Kidney epithelial cell (primary cell): ENCODE measurements around the gene HTR3D. TPM values are rescaled to one million over a fixed set of nuclear protein-coding genes. Genes with fewer than 3 reads are reported as not detected.

Experiments
- DNase-seq: peaks from one replicate; pipeline ENCODE4 v3.0.0-alpha.2; 2010; ENCODE audit warnings: low read depth
- H3K27me3 ChIP-seq: 2 replicates; pipeline ENCODE4 v1.6.0; 2011; ENCODE audit warnings: low read length; ENCODE audit not compliant: control insufficient read depth, insufficient read depth
- H3K36me3 ChIP-seq: 2 replicates; pipeline ENCODE4 v1.5.1; 2011; ENCODE audit warnings: low read length; ENCODE audit not compliant: control insufficient read depth, insufficient read depth
- H3K4me3 ChIP-seq: 2 replicates; pipeline ENCODE4 v1.5.1; 2011; ENCODE audit warnings: low read depth, mild to moderate bottlenecking, control low read depth, low read length
- total RNA-seq: library from RNA; depleted of rRNA; stranded (reverse); fragments of >200 nt; gene quantifications from 2 replicates; pipeline ENCODE4 v1.2.3, GENCODE V29; 2015
- TF ChIP-seq, protein P1 (sequence below): IDR thresholded peaks from 2 replicates; pipeline ENCODE4 v1.5.1; 2011; ENCODE audit warnings: mild to moderate bottlenecking, moderate library complexity, low read length, control low read depth, inconsistent platforms; ENCODE audit not compliant: insufficient read depth, poor library complexity, severe bottlenecking

Gene HTR3D
- total RNA-seq, 1 donor from 2014 or later = not detected

DNA sequence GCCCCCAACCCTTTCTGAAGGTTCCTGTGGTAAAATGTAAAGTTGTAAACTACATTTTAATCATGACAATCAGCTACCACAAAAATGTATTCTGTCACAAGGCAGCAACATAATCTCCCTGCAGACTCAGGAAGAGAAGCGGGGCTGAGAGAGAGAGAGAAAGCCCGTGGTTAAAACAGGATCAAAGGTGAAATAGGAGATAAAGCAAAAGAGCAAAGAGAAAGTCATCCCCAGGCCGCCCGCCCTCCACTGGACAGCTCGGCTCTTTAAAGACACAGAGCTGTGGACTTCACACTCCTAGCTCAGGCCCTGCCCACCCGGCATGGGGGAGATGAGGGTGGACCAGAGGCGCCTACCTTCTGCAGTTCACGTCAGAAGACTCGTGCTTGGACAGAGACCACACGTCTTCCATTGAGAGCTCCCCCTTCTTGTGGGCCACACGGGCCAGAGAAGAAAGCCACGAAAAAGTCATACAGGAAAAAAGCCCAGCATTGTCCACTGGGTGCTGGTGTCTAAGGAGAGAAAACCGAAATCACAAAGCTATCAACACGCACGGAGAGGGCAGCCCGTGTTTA, 43.2 kb upstream of the HTR3D start:
- no peaks in the 10 kb centered on the region for H3K36me3 ChIP-seq
- no peaks in the 10 kb centered on the region for H3K27me3 ChIP-seq
- TF ChIP-seq, protein P1, sequence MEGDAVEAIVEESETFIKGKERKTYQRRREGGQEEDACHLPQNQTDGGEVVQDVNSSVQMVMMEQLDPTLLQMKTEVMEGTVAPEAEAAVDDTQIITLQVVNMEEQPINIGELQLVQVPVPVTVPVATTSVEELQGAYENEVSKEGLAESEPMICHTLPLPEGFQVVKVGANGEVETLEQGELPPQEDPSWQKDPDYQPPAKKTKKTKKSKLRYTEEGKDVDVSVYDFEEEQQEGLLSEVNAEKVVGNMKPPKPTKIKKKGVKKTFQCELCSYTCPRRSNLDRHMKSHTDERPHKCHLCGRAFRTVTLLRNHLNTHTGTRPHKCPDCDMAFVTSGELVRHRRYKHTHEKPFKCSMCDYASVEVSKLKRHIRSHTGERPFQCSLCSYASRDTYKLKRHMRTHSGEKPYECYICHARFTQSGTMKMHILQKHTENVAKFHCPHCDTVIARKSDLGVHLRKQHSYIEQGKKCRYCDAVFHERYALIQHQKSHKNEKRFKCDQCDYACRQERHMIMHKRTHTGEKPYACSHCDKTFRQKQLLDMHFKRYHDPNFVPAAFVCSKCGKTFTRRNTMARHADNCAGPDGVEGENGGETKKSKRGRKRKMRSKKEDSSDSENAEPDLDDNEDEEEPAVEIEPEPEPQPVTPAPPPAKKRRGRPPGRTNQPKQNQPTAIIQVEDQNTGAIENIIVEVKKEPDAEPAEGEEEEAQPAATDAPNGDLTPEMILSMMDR = no peak
- no peak overlapping the region for H3K4me3 ChIP-seq
- no peak for DNase-seq

DNA sequence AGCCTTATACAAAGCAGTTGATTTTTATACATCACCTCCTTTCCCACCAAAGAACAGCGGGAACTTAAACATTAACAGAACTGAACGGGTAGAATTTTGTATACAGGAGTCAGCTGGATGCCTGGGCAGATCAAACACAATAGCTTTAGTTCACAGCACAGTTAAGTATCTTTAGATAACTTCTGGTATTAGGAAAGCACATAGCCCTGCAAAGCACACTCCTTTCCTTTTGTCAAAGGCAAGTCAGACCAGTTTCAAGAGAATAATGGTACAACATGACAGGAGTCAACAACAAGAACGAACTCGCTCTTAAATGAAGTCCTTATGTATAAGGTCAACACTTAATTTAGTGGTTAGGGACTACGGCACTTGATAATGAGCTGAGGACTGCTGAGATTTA, 40.1 kb upstream of the HTR3D start:
- TF ChIP-seq, protein P1 = no peak
- DNase-seq = no peak
- no peaks in the 10 kb centered on the region for H3K36me3 ChIP-seq

DNA sequence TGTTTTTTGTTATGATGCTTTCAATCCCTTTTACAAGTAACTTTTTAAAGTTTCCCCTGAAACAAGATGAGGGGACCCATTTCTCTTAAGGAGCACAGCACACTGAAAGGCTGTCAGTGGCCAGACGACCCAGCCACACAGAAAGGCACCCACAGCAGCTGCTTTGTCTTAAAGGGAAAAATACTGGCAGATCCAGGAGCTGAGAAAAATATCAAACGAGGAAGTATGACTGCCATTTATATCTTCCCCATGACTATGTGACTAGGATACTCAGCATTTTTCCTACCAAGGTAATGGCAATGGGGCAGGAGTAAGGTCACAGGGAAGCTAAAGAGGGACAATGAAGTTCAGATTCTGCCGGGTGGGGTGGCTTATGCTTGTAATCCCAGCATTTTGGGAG, 29.8 kb upstream of the HTR3D start:
- H3K4me3 ChIP-seq = no peak overlapping the region
- H3K27me3 ChIP-seq = no peaks in the 10 kb centered on the region
- no peaks in the 10 kb centered on the region for H3K36me3 ChIP-seq
- TF ChIP-seq, protein P1 = no peak
- no peak for DNase-seq

More for the DNA sequence above, 40.1 kb upstream of the HTR3D start:
- Histone ChIP-seq H3K4me3 (no peak overlapping the region), H3K27me3 (no peaks in the 10 kb centered on the region)

DNA sequence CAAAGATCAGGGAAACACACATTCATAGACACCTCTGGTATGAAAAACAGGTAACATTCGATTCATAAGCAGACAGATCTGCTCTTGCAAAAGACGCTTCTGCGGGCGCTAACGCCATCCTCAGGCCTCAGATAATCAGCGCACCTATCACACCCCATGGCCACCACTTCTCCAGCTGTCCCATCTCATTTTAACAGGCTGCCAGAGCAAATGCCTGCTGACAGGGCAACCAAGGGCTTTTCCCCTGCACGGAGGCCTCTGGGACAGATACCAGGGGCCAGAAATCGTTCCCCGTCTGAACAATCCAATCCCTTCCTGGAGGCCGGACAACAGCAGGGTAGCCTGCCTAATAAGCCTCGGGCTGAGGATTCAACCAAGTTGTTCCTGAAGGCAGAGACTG, 29.1 kb upstream of the HTR3D start:
- TF ChIP-seq, protein P1 = no peak
- no peak for DNase-seq
- Histone ChIP-seq H3K4me3 (no peak overlapping the region), H3K27me3 (no peaks in the 10 kb centered on the region), H3K36me3 (no peaks in the 10 kb centered on the region)

DNA sequence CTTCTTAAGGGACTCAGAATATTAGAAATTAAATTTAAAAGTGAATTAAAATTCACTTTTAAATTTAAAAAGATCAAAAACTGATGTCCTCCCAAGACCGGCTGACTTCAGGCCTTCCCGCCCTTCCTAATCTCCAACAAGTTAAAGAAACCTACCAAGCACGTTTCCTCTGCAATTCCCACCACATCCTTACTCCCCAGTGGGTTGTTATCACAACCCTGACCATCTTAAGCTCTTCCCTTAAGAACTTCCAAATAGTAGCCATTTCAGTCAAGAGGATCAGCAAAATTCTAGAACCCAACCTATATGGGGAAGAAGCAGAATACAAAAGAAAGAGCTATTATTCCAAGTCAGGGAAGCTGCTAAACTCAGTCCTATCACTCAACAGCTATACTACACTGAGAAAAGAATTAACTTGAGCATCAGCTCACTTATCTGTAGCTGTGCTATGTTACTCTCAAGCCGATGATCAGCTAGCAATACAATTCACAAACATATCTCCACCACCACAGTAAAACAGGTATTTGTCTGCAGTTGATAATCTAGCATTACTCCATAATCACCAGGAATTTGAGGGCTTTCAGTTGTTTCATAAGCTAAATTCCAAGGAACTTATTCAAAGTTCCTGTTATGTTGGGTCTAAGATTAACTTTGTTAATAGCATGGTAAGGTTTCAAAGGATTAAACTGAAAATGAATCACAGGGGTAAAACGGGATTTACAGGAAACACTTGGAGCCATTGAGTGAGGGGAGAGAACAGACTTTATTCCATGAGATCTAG, 28.2 kb upstream of the HTR3D start:
- TF ChIP-seq, protein P1 = no peak
- peak; percentile 49 for DNase-seq

DNA sequence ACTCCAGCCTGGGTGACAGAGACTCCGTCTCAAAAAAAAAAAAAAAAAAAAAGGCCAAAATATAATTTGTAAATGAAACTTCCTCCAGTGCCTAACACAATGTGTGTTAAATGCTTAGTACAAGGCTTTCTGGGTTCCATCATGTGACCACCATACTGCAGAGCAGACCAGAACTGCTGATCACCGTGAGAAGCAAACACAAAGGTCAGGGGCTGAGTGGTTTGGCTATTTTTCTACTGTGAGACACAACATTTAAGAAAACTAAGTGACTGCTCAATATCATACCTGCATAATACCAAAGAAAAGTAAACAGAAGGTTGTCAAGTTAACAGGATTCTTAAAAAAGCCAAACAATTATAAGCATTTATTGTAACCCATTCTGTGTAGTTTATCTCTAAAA, 27.1 kb upstream of the HTR3D start:
- H3K36me3 ChIP-seq = no peaks in the 10 kb centered on the region
- no peak for DNase-seq
- TF ChIP-seq, protein P1 = no peak
- no peak overlapping the region for H3K4me3 ChIP-seq
- no peaks in the 10 kb centered on the region for H3K27me3 ChIP-seq

More for the DNA sequence above, 28.2 kb upstream of the HTR3D start:
- H3K4me3 ChIP-seq = no peak overlapping the region
- no peaks in the 10 kb centered on the region for H3K36me3 ChIP-seq
- no peaks in the 10 kb centered on the region for H3K27me3 ChIP-seq
